IMR-90 (cell line): ENCODE measurements around the gene PRELID2. TPM values are rescaled to one million over a fixed set of nuclear protein-coding genes. Genes with fewer than 3 reads are reported as not detected.

Experiments used
- polyA plus RNA-seq, 3 experiments: library from polyadenylated mRNA; depleted of rRNA; stranded (reverse); fragments of >200 nt; gene quantifications; 2 replicates each; pipeline ENCODE4 v1.2.3, GENCODE V29; 2012; ENCODE audit warnings: low replicate concordance in 1 of 3
- total RNA-seq: library from RNA; depleted of rRNA; stranded (reverse); fragments of >200 nt; gene quantifications from 2 replicates; pipeline ENCODE4 v1.2.3, GENCODE V29; 2012; rRNA removed

The PRELID2 gene
- total and polyA plus RNA-seq, 2 of the 4 experiments (the other 2 are of a cell fraction): 4.9 to 8.6 TPM

Other genes with a start within 250 kb of the PRELID2 start
- gene GRXCR2, start 37.7 kb upstream of the PRELID2 start, total RNA-seq: not detected in 2 replicates
- not detected in 2 replicates for gene GRXCR2, start 37.7 kb upstream of the PRELID2 start, polyA plus RNA-seq (2012; rRNA removed)
- 1.1 and 1.3 TPM in 2 replicates for gene SH3RF2, start 101.2 kb upstream of the PRELID2 start, total RNA-seq
- 1.3 and 1.7 TPM in 2 replicates for gene SH3RF2, start 101.2 kb upstream of the PRELID2 start, polyA plus RNA-seq (2012; rRNA removed)